MM.1S (cell line): ENCODE results near the gene TIMP2.
"Not testable (repeated sequence)": the region's sequence is repeated elsewhere in the genome, so short reads cannot be mapped to it uniquely, and the experiment has no call there.

Source experiments
- DNase-seq: peaks from one replicate; pipeline ENCODE4 v3.0.0-alpha.2; 2015
- H2AFZ ChIP-seq: fragments of 300-600 bp; sonication (generic); 2 replicates; pipeline ENCODE4 v1.6.0; 2016; ENCODE audit warnings: antibody characterized with exemption, low read length
- H3F3A ChIP-seq: fragments of 300-600 bp; sonication (generic); 2 replicates; pipeline ENCODE4 v1.6.1; 2016; ENCODE audit warnings: mild to moderate bottlenecking, antibody characterized with exemption, low read length, moderate library complexity, mixed read lengths; ENCODE audit not compliant: insufficient read depth
- H3K27ac ChIP-seq: fragments of 300-600 bp; sonication (generic); 2 replicates; pipeline ENCODE4 v1.5.1; 2016; ENCODE audit warnings: mild to moderate bottlenecking, low read length
- H3K27me3 ChIP-seq: fragments of 300-600 bp; sonication (generic); replicated peaks from 2 replicates; pipeline ENCODE4 v1.6.0; 2016; ENCODE audit warnings: low read length; ENCODE audit not compliant: insufficient read depth
- H3K36me3 ChIP-seq: fragments of 300-600 bp; sonication (generic); replicated peaks from 2 replicates; pipeline ENCODE4 v1.6.1; 2016; ENCODE audit warnings: mild to moderate bottlenecking, low read length, mixed read lengths; ENCODE audit not compliant: insufficient read depth
- H3K4me1 ChIP-seq: fragments of 300-600 bp; sonication (generic); 2 replicates; pipeline ENCODE4 v1.6.1; 2016; ENCODE audit warnings: low read length, mixed read lengths
- H3K4me2 ChIP-seq: fragments of 300-600 bp; sonication (generic); 2 replicates; pipeline ENCODE4 v1.6.0; 2016; ENCODE audit warnings: low read depth, low read length
- H3K4me3 ChIP-seq: fragments of 300-600 bp; sonication (generic); 2 replicates; pipeline ENCODE4 v1.5.1; 2016; ENCODE audit warnings: low read length, mixed read lengths
- H3K79me2 ChIP-seq: fragments of 300-600 bp; sonication (generic); 2 replicates; pipeline ENCODE4 v1.6.1; 2016; ENCODE audit warnings: mixed run types, low read length, mixed read lengths
- H3K9ac ChIP-seq: fragments of 300-600 bp; sonication (generic); 2 replicates; pipeline ENCODE4 v1.6.1; 2016; ENCODE audit warnings: low read length, mixed read lengths
- H3K9me2 ChIP-seq: fragments of 300-600 bp; sonication (generic); replicated peaks from 2 replicates; pipeline ENCODE4 v1.6.1; 2016; ENCODE audit warnings: mild to moderate bottlenecking, low read length, mixed read lengths; ENCODE audit not compliant: insufficient read depth
- H3K9me3 ChIP-seq: fragments of 300-600 bp; sonication (generic); replicated peaks from 2 replicates; pipeline ENCODE4 v1.6.1; 2016; ENCODE audit warnings: mild to moderate bottlenecking, low read length, mixed read lengths; ENCODE audit not compliant: insufficient read depth
- H4K20me1 ChIP-seq: fragments of 300-600 bp; sonication (generic); 2 replicates; pipeline ENCODE4 v1.6.1; 2016; ENCODE audit warnings: mild to moderate bottlenecking, low read length, moderate library complexity, mixed read lengths; ENCODE audit not compliant: insufficient read depth
- CTCF ChIP-seq: fragments of 300-600 bp; sonication (generic); IDR thresholded peaks from 2 replicates; pipeline ENCODE4 v1.5.1; 2016; ENCODE audit warnings: antibody characterized with exemption, low read length, mixed read lengths
- EZH2 ChIP-seq: fragments of 300-600 bp; sonication (generic); optimal IDR thresholded peaks from 2 replicates; pipeline ENCODE3; 2017; ENCODE audit warnings: low read depth, mild to moderate bottlenecking, antibody characterized with exemption, low read length, mixed read lengths
- EZH2phosphoT487 ChIP-seq: fragments of 300-600 bp; sonication (generic); IDR thresholded peaks from 2 replicates; pipeline ENCODE4 v1.6.1; 2018; ENCODE audit warnings: antibody characterized with exemption, low read length

Gene TIMP2

GRCh38 chr17:78917451-78918275, 7.5 kb downstream of the TIMP2 start:
- Histone ChIP-seq H3K27ac (no peak overlapping the region), H3K4me1 (peaks cover 6% of the 10 kb centered on the region)

DNA sequence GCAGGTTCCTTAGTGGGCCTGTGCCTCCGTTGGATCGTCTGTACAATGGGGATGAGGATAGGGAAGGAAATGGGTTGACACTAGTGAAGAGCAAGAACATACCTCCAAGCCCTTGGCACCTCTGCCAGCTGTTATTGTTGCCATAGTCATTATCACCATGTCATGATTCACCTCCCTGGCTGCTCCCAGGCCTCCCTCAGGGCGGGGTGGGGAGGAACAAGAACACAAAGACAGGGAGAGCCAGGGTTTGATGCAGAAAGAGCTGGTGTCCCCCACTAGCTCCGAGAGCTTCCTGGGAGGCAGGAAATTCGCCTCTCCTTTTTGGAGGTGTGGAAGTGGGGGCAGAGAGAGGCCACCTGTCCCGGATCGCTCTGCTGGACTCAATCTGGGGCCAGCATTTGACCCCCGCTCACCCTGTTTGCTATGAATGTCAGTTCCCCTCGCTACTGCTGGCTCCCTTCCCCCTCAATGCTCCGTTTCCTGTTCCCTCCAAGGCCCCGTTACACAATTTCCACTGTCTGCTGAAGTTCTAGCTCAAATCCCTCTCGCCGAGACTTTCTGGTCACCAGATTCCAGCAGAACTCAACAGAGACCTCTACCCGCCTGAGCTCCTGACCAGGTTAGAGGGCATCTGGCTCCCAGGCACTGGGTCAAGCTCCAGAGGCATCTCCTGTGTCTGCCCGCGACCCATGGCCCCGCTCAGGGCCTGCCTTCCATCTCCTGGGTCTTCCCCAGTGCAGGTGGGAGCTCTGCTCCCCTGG, 9.1 kb downstream of the TIMP2 start:
- no peak overlapping the region for H3K9ac ChIP-seq
- peaks cover 95% of the 10 kb centered on the region for H3K79me2 ChIP-seq
- no peaks in the 10 kb centered on the region for H3K4me1 ChIP-seq
- no peak overlapping the region for H2AFZ ChIP-seq
- no peak overlapping the region for H3K27ac ChIP-seq
- H3K9me3 ChIP-seq: no peaks in the 10 kb centered on the region
- no peaks in the 10 kb centered on the region for H3K36me3 ChIP-seq
- no peak overlapping the region for H3K4me2 ChIP-seq
- no peak for TF ChIP-seq EZH2
- no peaks in the 10 kb centered on the region for H3K9me2 ChIP-seq
- no peaks in the 10 kb centered on the region for H3K27me3 ChIP-seq
- no peak overlapping the region for H3K4me3 ChIP-seq
- DNase-seq: no peak
- H4K20me1 ChIP-seq: peaks cover 17% of the 10 kb centered on the region
- H3F3A ChIP-seq: no peaks in the 10 kb centered on the region

More at GRCh38 chr17:78917451-78918275, 7.5 kb downstream of the TIMP2 start:
- Histone ChIP-seq H3K4me2 (no peak overlapping the region), H3F3A (no peaks in the 10 kb centered on the region), H3K9me3 (no peaks in the 10 kb centered on the region), H3K79me2 (peaks cover 95% of the 10 kb centered on the region), H3K36me3 (no peaks in the 10 kb centered on the region), H3K4me3 (no peak overlapping the region), H2AFZ (no peak overlapping the region), H4K20me1 (peaks cover 17% of the 10 kb centered on the region), H3K9ac (no peak overlapping the region), H3K9me2 (no peaks in the 10 kb centered on the region), H3K27me3 (no peaks in the 10 kb centered on the region)
- DNase-seq: no peak
- TF ChIP-seq EZH2phosphoT487: no peak
- TF ChIP-seq EZH2: no peak
- TF ChIP-seq CTCF: no peak

GRCh38 chr17:78913115-78913514, 12.1 kb downstream of the TIMP2 start:
- H4K20me1 ChIP-seq: peaks cover 7% of the 10 kb centered on the region; the same call in 1 of the 2 replicates
- H2AFZ ChIP-seq: no peak overlapping the region
- H3K79me2 ChIP-seq: peaks cover 95% of the 10 kb centered on the region
- no peak overlapping the region for H3K4me3 ChIP-seq
- H3K27me3 ChIP-seq: no peaks in the 10 kb centered on the region
- H3K27ac ChIP-seq: no peak overlapping the region
- TF ChIP-seq CTCF (no peak), EZH2 (no peak), EZH2phosphoT487 (no peak)
- H3K4me2 ChIP-seq: no peak overlapping the region
- H3K9me2 ChIP-seq: no peaks in the 10 kb centered on the region
- H3K4me1 ChIP-seq: no peaks in the 10 kb centered on the region
- no peak overlapping the region for H3K9ac ChIP-seq
- no peaks in the 10 kb centered on the region for H3F3A ChIP-seq
- H3K9me3 ChIP-seq: no peaks in the 10 kb centered on the region
- no peak for DNase-seq
- H3K36me3 ChIP-seq: no peaks in the 10 kb centered on the region

GRCh38 chr17:78912082-78912481, 13.1 kb downstream of the TIMP2 start:
- peaks cover 95% of the 10 kb centered on the region for H3K79me2 ChIP-seq
- no peak for TF ChIP-seq EZH2phosphoT487
- no peak for TF ChIP-seq EZH2
- TF ChIP-seq CTCF: no peak

GRCh38 chr17:78911543-78911942, 13.6 kb downstream of the TIMP2 start:
- peaks cover 96% of the 10 kb centered on the region for H3K79me2 ChIP-seq
- DNase-seq, H3K27ac ChIP-seq, H3K9me2 ChIP-seq, H3K4me1 ChIP-seq, H3K4me3 ChIP-seq, H3K9me3 ChIP-seq, H3K36me3 ChIP-seq, H3K4me2 ChIP-seq, H3F3A ChIP-seq, H2AFZ ChIP-seq, H4K20me1 ChIP-seq, H3K27me3 ChIP-seq, H3K9ac ChIP-seq: not testable (repeated sequence)

More at GRCh38 chr17:78912082-78912481, 13.1 kb downstream of the TIMP2 start:
- Histone ChIP-seq H3K9me2 (no peaks in the 10 kb centered on the region), H3K4me2 (no peak overlapping the region), H3F3A (no peaks in the 10 kb centered on the region), H3K9me3 (no peaks in the 10 kb centered on the region), H4K20me1 (peaks cover 10% of the 10 kb centered on the region; the same call in 1 of the 2 replicates), H3K4me3 (no peak overlapping the region), H2AFZ (no peak overlapping the region), H3K9ac (no peak overlapping the region), H3K4me1 (no peaks in the 10 kb centered on the region), H3K36me3 (no peaks in the 10 kb centered on the region), H3K27me3 (no peaks in the 10 kb centered on the region), H3K27ac (no peak overlapping the region)
- no peak for DNase-seq
